HK-2 (cell line): ENCODE results near the gene AOPEP.
"Not testable (repeated sequence)": the region's sequence is repeated elsewhere in the genome, so short reads cannot be mapped to it uniquely, and the experiment has no call there.

Experiments
- DNase-seq: peaks from one replicate; pipeline ENCODE4 v3.0.0-alpha.2; 2018; ENCODE audit not compliant: unreplicated experiment

Gene AOPEP

GRCh38 chr9:94818178-94818541, 91.7 kb downstream of the AOPEP start:
- no peak for DNase-seq

GRCh38 chr9:94819161-94819687, 92.7 kb downstream of the AOPEP start:
- DNase-seq, result no peak

DNA sequence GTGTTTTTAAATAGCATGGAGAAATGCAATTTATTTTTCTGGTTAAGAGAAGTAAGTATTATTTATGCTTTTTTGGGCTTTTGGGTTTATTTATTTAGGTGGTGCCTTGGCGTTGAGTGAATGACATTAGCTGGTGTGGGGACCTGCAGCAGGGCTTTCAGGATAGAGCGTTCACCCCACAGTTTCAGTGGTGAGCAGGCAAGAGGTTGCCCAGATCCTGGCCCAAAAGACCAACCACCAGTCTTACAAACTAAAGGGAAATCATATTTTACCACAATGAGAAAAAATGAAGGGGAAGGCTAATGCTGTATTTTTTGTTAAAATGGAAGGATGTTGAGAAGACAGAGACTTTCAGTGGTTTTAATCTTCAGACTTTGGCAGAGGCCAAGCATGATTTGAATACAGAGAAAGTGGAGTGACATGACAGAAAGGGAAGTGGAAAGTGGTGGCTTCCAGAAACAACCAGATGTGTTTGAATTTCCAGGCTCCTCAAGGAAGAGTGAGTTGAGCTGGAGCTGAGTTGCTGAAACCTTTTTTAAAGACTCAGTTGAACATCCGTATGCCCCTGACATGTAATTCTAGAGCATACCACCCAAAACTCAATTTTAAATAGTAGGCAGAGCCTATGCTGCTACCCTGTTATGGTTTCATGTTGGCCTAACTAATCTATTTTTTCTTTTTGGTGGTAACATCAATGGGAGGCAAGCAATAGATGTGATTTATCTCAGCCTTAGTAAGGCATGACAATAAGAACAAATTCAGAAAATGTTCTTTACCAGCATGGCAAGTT, 94.8 kb downstream of the AOPEP start:
- DNase-seq, result no peak

GRCh38 chr9:94822273-94822672, 95.8 kb downstream of the AOPEP start:
- no peak for DNase-seq

DNA sequence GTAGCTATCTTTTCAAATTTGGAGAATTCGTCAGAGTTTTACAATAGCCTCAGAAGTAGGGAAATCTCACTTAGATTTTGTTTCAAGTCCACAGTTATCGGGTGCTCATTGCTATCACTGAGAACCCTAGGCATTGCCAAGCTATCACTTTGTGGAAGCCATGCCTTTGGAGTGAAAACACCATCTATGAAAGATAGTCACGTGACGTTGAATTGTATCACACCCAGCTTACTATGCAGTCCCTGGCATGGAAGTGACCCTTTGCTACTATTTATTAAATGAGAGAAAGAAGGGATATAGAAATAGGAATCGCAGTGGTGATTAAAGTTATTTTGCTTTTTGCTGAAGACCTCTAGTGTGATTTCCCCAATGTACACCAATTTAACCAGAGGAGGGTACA, 97.2 kb downstream of the AOPEP start:
- DNase-seq, result no peak

DNA sequence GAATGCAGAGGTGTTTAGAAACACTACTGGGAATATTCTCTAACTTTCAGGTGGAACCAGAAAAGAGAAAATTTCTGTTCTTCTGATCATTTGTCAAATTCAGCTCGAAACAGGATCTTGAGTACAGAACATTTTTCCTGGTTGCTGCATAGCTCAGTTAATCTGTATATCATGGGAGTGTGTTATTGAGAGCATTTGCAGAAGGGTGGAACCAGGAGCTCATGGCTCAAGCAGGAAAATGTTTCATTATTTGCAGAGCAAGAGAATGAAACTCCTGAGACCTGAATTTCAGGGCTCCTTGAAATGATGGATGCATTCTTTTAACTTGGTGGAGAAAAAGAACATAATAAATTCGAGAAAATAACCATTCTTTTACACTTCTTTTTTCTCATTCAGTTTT, 97.9 kb downstream of the AOPEP start:
- no peak for DNase-seq

DNA sequence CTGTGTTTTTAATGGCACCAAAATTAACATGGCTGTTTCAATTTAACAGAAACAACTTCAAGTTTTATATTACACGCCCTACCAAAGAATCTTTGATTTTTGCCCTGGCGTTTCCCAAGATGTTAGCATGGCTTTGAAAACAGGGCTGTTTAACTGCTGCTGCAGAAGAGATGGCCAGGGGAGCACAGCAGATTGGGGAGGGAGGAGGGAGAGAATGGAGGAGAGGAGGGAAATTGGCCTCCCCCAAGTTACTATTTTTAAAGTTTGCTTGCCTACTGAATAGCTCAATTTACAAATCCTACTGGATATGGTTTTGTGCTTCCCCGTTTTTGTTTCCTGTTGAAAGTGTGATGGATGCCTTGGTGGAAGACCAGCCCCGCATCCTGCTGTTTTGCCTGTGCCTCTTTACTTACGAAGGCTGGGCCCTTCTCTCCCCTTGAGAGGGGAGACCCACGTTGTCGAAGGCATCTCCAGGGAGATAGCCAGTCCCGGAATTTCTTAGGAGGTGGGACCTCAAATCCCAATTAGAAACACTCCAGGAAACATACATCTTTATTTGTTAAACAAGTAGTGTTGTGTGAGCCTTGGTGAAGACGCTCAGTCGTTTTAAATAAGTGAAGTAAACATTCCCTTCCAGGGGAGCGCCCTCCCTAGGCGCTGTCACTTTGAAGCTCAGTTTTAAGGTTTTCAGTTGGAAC, 98.6 kb downstream of the AOPEP start:
- no peak for DNase-seq

GRCh38 chr9:94825611-94825958, 99.1 kb downstream of the AOPEP start:
- DNase-seq, result no peak

GRCh38 chr9:94826044-94826443, 99.5 kb downstream of the AOPEP start:
- no peak for DNase-seq

DNA sequence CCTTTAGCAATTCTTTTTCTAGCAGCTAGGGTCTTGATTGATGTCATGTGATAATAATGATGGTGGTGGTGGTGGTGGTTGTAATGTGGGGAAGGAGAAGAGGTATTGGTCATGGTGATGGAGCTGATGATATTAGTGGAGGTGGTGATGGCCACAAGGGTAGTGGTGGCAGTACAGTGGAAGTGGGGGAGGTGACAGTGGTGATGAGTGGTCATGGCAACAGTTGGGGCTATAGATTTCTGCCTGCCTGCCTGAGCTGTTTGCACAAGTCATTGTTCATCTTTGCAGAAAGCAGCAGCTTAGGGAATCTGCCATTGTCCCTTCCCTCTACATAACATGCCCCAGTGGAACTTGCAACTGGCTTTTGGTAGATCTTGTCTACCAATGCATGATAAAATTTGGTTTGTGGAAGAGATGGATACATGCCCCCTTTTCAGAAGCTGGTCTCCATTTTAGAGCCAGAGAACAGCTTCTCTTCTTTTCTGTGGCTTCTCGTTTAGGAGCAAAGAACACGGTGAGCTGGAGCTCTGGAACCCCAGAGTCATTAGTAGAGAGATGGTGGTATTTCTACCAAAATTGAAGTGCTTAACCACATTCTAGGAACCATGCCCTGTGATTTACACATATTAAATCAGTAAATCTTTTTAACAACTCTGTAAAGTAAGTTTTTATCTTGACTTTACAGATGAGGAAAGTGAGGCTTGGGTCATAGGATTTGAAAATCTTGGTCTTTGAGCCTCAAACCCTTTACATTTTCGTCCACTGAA, 100.3 kb downstream of the AOPEP start:
- no peak for DNase-seq

DNA sequence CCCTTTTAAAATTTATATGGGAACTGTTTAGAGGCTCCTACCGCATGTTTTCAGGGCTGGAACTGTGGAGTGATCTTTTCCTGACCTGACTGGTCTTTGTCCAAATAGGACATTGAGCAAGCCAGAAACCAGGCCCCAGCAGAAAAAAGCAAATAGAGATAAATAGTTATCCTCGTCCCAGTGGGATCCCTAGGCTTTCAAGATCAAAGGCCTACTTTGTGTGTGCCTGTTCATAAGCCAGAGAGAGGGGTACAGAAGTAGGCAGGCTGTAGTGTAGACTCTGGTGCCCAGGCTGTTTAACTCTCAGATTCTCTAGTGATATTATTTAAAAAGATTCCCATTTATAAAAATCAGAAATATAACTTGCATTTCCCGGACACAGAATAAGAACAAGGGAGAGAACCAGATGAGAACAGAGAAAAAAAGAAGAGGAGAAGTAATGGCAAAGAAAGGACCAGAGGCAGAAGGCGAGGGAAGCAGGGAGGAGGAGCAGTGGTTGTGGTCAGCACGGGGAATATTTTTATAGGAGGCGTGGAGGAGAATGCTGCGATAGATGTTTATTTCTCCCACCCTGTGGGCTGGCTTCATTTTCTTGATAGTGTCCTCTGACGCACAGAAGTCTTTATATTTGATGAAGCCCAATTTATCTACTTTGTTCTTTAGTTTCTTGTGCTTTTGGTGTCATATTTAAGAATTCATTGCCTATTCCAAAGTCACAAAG, 101.2 kb downstream of the AOPEP start:
- DNase-seq, result no peak

- DNase-seq, result no peak
These were observed 103.0 kb downstream of the AOPEP start for GRCh38 chr9:94829380-94830070.

- not testable (repeated sequence) for DNase-seq
These were observed 103.6 kb downstream of the AOPEP start for GRCh38 chr9:94830071-94830604.

DNA sequence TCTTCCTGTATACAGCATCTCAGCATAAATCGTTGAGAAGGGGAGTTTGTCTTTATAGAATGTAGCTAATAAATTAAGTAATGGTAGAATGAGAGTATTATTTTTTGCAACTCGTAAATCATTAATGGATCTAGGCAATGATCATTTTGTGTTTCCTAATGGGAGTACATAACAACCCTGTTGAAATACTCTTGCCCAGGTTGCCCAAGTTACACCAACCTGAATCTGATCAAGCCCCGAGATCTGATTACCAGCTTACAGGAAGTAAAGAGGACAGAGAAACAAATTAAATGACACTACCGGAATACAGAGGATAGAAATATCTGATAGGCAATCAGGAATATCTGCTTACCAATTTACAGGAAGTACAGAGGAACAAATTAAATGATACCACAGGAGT, 107.3 kb downstream of the AOPEP start:
- no peak for DNase-seq

GRCh38 chr9:94837404-94837803, 110.9 kb downstream of the AOPEP start:
- no peak for DNase-seq

DNA sequence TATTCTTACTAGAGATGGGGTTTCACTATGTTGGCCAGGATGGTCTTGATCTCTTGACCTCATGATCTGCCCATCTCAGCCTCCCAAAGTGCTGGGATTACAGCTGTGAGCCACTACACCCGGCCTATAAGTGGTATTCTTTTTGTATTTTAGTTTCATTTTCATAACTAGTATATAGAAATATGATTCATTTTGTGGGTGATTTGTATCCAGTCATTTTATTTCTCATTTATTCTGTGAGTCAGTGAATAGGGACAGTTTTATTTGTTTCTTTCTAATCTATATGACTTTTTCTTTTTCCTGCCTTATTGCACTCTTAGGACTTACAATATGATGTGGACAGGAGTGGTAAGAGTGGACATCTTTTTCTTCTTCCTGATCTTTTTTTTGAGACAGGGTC, 112.9 kb downstream of the AOPEP start:
- no peak for DNase-seq

- no peak for DNase-seq
These were observed 114.2 kb downstream of the AOPEP start for GRCh38 chr9:94840738-94841137.

- DNase-seq, result no peak
These were observed 116.6 kb downstream of the AOPEP start for GRCh38 chr9:94843134-94843533.

DNA sequence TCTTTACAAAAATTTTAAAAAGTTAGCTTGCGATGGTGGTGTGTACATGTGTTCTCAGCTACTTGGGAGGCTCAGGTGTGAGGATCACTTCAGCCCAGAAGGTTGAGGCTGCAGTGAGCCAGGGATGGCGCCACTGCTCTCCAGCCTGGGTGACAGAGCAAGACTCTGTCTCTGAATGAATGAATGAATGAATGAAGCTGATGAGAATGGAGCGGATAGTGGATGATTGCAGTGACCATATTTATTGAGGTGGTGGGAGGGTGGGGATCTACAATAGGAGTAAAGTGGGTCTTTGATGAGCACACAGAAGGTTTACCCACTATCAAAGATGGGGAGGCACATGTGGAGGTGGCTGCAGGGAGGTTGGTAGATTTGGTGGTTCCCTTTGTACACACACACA, 120.2 kb downstream of the AOPEP start:
- DNase-seq, result no peak

DNA sequence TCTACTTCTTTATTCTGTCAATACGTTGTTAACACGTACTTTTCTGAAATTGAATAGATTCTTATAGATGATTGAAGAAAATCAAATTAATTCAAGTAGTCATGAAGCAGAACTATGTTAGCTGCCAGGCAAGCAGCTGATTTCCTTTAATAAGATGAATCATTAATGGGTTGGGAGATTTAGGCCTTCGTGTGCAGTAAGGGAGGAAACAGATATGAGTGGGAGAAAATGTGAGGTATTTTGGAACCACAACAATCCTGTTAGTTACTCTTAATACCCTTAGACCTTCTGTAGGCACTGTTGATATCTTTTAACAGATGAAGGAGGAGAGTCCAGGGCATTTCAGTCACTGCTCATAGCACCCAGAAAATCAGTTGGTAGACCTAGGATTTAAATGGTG, 121.0 kb downstream of the AOPEP start:
- DNase-seq, result no peak

GRCh38 chr9:94848791-94849190, 122.3 kb downstream of the AOPEP start:
- not testable (repeated sequence) for DNase-seq
